Ascending aorta (tissue), 2 donors: ENCODE results near the gene METTL22. TPM values are rescaled to one million over a fixed set of nuclear protein-coding genes. Genes with fewer than 3 reads are reported as not detected.

Source experiments
- DNase-seq, 2 donors: peaks; one replicate each; pipeline ENCODE4 v3.0.0-alpha.2; 2019; ENCODE audit warnings: low spot score in 2 of 2
- H3K27ac ChIP-seq, 2 donors: fragments of 200-600 bp; sonication (generic); one replicate each; pipeline ENCODE4 v1.5.1; 2016 to 2017; ENCODE audit warnings: mild to moderate bottlenecking in 1 of 2
- H3K27me3 ChIP-seq: fragments of 200-600 bp; sonication (generic); one replicate; pipeline ENCODE4 v1.5.1; 2017
- H3K36me3 ChIP-seq, 2 donors: fragments of 200-600 bp; sonication (generic); one replicate each; pipeline ENCODE4 v1.5.1; 2016
- H3K4me1 ChIP-seq, 2 donors: fragments of 200-600 bp; sonication (generic); one replicate each; pipeline ENCODE4 v1.5.1; 2016 to 2017; ENCODE audit warnings: mild to moderate bottlenecking in 1 of 2
- H3K4me3 ChIP-seq, 2 donors: fragments of 200-600 bp; sonication (generic); one replicate each; pipeline ENCODE4 v1.5.1; 2016 to 2017; ENCODE audit warnings: mild to moderate bottlenecking in 1 of 2
- H3K9me3 ChIP-seq, 2 donors: fragments of 200-600 bp; sonication (generic); one replicate each; pipeline ENCODE4 v1.5.1; 2016
- CTCF ChIP-seq, 3 experiments: fragments of 200-600 bp in 2 of 3; fragments of 450-650 bp in 1 of 3; sonication (generic) in 2 of 3; IDR thresholded peaks; one replicate each; pipeline ENCODE4 v1.5.1; 2016 to 2019; ENCODE audit warnings: antibody characterized with exemption in 3 of 3, mild to moderate bottlenecking in 1 of 3, moderate library complexity in 1 of 3
- intact Hi-C: fragments of 100-400 bp; cut with DNase I; formaldehyde crosslinking; loops from one replicate; pipeline ENCODE4 v1.15.1; 2023
- total RNA-seq: library from RNA; depleted of rRNA; stranded (reverse); fragments of >200 nt; gene quantifications from one replicate; pipeline ENCODE4 v1.1.0, GENCODE V29; 2016

METTL22 gene
- total RNA-seq, 1 donor from 2014 or later: 31.7 TPM

GRCh38 chr16:8583732-8584131 is 37.8 kb upstream of the METTL22 start:
- Histone ChIP-seq H3K4me1 (no peaks in the 10 kb centered on the region), H3K9me3 (no peaks in the 10 kb centered on the region), H3K27ac (no peak overlapping the region), H3K4me3 (no peak overlapping the region), H3K27me3 (no peaks in the 10 kb centered on the region), H3K36me3 (no peaks in the 10 kb centered on the region)
- TF ChIP-seq CTCF (IDR thresholded peaks at IDR 0.05): no peak
- intact Hi-C loops: no loop called here
- DNase-seq: no peak

- Histone ChIP-seq H3K27me3 (peaks cover 7% of the 10 kb centered on the region), H3K27ac (no peak overlapping the region), H3K36me3 (no peaks in the 10 kb centered on the region), H3K4me3 (no peak overlapping the region), H3K4me1 (peaks cover 0 to 3% of the 10 kb centered on the region in 2 donors), H3K9me3 (no peaks in the 10 kb centered on the region)
- DNase-seq: no peak
- intact Hi-C loops: no loop called here
- TF ChIP-seq CTCF (IDR thresholded peaks at IDR 0.05): no peak
Observed at GRCh38 chr16:8585041-8585440, 36.5 kb upstream of the METTL22 start.

- DNase-seq: no peak
- no peak overlapping the region for H3K4me3 ChIP-seq
- peaks cover 7% of the 10 kb centered on the region for H3K27me3 ChIP-seq
- no peaks in the 10 kb centered on the region for H3K36me3 ChIP-seq
- no peak for TF ChIP-seq CTCF (IDR thresholded peaks at IDR 0.05)
- no peak overlapping the region for H3K27ac ChIP-seq
- H3K4me1 ChIP-seq: peaks cover 0 to 3% of the 10 kb centered on the region in 2 donors
- intact Hi-C loops: no loop called here
- H3K9me3 ChIP-seq: no peaks in the 10 kb centered on the region
Observed at GRCh38 chr16:8585857-8586256, 35.6 kb upstream of the METTL22 start.

- Histone ChIP-seq H3K9me3 (no peaks in the 10 kb centered on the region), H3K4me1 (peaks cover 0 to 3% of the 10 kb centered on the region in 2 donors), H3K4me3 (no peak overlapping the region), H3K36me3 (no peaks in the 10 kb centered on the region), H3K27ac (no peak overlapping the region), H3K27me3 (peaks cover 7% of the 10 kb centered on the region)
- no peak for DNase-seq
- TF ChIP-seq CTCF (IDR thresholded peaks at IDR 0.05): no peak
- intact Hi-C loops: no loop called here
Observed at GRCh38 chr16:8587065-8587464, 34.4 kb upstream of the METTL22 start.

- peaks cover 0 to 3% of the 10 kb centered on the region in 2 donors for H3K4me1 ChIP-seq
- H3K36me3 ChIP-seq: no peaks in the 10 kb centered on the region
- no peak overlapping the region for H3K27ac ChIP-seq
- DNase-seq: no peak
- no peak for TF ChIP-seq CTCF (IDR thresholded peaks at IDR 0.05)
- H3K4me3 ChIP-seq: no peak overlapping the region
- intact Hi-C loops: no loop called here
- peaks cover 7% of the 10 kb centered on the region for H3K27me3 ChIP-seq
- no peaks in the 10 kb centered on the region for H3K9me3 ChIP-seq
Observed at GRCh38 chr16:8588682-8589056, 32.8 kb upstream of the METTL22 start.
